Right ventricle myocardium superior (tissue), 1 donor: ENCODE results near the gene HSD17B7. TPM values are rescaled to one million over a fixed set of nuclear protein-coding genes. Genes with fewer than 3 reads are reported as not detected.

ENCODE experiments used
- ATAC-seq: fragments of 200-7000 bp; cut with Tn5 transposase; one replicate; pipeline ENCODE4 v1.9.1; 2020; ENCODE audit warnings: mild to moderate bottlenecking; ENCODE audit not compliant: poor library complexity
- DNase-seq: peaks from one replicate; pipeline ENCODE4 v3.0.0-alpha.2; 2020
- intact Hi-C: fragments of 100-400 bp; cut with DNase I; formaldehyde crosslinking; loops from one replicate; pipeline ENCODE4 v1.11.2; 2022
- total RNA-seq: library from RNA; stranded (reverse); fragmentation: NEBNext Ultra II Directional; extraction: Animal tissue kit (Norgen Biotek cat#: 25700); gene quantifications from one replicate; pipeline ENCODE4 v1.2.1, GENCODE V29; 2021
- donor health status: DM: no; HTN: yes; CAD: no; lungs with severe emphysema.

The HSD17B7 gene
- total RNA-seq, 1 donor from 2014 or later = 5.2 TPM

DNA sequence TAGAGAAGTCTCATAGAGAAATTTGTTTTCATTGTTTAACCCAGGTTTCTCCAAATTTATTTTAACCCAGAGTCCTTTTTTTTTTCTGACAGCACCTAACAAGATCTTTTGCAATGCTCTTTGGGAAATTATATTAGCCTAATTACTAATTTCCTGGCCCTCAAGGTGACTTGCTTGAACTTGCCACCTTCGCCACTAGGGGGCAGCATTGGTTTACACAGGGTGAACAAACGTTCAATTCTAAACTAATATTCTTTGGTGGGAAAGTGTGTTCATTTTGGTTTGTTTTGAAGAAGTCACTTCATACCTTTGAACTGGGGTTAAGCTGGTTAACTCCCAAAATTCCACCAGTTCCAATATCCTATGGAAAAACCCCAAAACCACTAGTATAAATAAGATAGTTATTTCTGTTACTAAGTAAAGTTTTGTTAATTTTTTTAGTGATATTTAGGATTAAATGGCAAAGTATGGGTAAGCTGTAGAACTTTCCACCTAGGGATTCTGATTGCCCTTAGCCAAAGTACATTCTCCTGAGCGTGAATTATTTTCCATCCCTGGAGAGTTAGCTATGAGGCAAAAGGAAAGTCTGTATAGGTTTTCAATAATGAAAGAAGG is 57.4 kb downstream of the HSD17B7 start:
- DNase-seq (peak; percentile 80), ATAC-seq (peak; percentile 65)
- intact Hi-C loops = no loop called here

DNA sequence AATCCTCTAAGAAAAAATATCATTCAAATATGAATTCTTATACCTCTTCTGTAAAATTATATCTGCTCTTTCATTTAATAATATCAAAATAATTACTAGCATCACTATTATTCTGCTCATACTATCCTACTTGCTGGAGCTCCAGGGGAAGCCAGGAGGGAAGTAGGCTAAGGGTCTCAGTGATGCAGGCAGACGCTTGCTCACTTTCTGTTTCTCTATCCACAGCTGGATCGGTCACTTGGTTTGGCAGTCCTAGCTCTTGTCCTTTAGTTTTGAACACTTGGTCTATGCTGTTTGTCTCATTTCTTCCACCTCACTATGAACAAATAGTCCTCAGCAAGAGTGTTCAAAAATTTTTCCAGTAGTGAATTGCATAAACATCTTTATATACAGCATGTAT is 59.2 kb downstream of the HSD17B7 start:
- intact Hi-C loops = loop anchor here (5.0 to 10.0 kb wide), 2 partner anchors 215 to 463 kb away; partner anchors contain the start of gene RGS4
- DNase-seq (no peak), ATAC-seq (no peak)

DNA sequence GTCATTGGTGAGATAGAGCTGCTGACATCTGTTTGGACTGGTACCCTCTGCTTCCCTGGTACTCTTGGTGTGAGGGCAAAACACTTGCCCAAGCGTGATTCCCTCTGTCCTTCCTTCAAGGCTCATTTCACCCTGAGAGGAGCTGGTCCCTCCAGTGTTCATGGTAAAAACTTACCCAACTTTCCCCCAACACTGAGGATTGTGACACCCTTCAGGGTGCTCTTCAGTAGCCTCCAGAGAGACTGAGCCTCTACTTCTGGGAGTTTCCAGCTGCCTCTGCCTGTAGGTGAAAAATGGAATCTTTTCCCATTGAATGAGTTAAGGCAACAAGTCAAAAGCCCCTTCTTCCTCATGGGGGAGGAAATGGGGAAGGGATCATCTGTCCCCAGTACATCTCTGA is 60.8 kb downstream of the HSD17B7 start:
- no peak for ATAC-seq
- intact Hi-C loops = loop anchor here (5.0 to 10.0 kb wide), 2 partner anchors 213 to 461 kb away; partner anchors contain the start of gene RGS4
- no peak for DNase-seq

DNA sequence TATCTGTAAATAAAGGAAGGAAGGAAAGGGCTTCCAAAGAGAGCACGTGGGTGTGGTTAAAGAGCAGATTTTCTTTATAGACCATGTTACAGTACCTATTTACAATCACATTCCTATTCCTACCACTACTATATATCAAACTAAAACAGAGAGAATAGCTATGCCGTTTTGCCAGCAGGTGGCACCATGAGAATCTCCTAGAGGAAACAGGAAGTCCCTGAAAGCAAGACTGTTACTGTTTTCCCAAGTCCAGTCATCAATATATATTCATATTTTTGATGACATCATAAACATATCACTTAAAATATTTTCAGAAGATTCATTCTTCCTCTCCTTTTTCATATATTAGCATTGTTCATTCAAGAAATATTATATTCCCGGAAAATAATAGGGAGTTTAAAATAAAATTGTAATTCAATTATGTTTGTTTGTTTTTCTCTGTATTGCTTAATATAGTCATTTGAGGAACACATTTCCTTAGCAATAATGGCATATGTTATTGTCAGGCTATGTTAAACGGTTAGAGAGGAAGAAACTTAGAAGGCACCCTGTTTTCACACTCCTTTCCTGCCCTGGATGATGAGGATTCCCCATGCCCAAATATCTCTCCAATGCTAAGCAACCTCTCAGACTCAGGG is 63.9 kb downstream of the HSD17B7 start:
- ATAC-seq = peak; percentile 73
- DNase-seq = peak; percentile 50

DNA sequence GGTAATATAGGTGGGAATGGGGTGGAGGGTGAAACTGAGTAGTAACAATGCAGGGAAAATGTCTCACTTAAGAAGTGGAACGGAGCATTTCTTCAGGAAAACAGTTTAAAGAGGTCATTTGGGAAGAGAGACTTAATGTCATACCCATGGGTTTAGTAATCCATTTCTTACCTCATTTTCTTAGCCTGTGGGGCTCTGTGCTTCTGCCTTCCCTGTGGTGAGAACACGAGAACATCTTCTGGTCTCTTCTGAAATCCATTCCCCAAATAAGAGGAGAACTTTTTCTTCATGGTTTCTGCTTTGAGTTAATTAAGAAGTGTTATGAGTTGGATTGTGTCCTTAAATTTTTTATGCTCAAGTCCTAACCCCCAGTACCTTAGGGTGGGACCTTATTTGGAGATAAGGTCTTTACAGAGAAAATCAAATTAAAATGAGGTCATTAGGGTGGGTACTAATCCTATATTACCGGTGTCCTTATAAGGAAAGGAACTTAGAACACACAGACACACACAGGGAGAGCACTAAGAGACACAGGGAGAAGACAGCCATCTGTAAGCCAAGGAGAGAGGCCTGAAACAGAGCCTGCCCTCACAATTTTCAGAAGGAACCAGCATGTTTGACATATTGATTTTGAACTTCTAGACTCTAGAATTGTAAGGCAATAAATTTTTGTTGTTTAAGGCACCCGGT is 65.1 kb downstream of the HSD17B7 start:
- DNase-seq = no peak
- intact Hi-C loops = loop anchor here (10.0 kb wide), 1 partner anchor 209 kb away; the partner anchor contains the start of gene RGS4
- no peak for ATAC-seq

More for the DNA sequence above, 63.9 kb downstream of the HSD17B7 start:
- intact Hi-C loops = loop anchor here (5.0 to 10.0 kb wide), 2 partner anchors 210 to 458 kb away; partner anchors contain the start of gene RGS4

DNA sequence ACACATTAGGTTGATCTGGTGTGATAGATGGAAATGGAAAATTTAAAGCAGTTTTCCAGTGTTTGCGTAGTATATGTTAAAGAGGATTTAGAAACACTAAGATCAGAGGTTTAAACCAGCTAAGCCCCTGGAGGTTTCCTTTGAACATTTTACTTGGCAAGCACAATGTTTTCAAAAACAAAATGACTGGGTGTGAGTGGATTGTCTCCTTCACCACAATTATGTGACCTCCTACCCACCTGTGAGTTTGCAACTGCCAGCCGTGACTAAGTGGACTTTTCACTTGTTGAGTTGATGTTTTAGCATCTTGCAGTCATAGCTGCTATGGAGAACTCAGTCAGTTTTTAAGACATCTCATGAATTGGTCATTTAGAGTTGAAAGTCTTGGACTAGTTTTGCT is 65.8 kb downstream of the HSD17B7 start:
- no peak for ATAC-seq
- intact Hi-C loops = loop anchor here (10.0 kb wide), 1 partner anchor 209 kb away; the partner anchor contains the start of gene RGS4

DNA sequence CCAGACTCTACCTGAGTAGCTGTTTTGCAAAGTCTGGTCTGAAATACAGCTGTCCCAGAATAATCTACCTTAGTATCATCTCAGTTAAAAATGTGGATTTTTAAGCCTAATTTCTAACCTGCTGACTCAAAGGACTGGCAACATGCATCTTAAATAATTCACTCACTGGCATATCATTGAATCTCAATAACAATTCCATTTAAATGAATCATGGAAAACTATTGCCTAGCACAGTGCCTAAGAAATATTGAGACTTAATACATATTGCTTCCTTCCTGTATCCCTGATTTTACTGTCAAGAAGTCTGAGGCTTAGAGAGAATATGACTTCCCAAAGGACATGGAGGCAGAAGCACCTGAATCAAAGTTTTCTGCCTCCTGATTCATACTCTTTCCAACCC is 67.3 kb downstream of the HSD17B7 start:
- intact Hi-C loops = loop anchor here (10.0 kb wide), 1 partner anchor 207 kb away; the partner anchor contains the start of gene RGS4
- ATAC-seq (no peak), DNase-seq (no peak)

More for the DNA sequence above, 65.8 kb downstream of the HSD17B7 start:
- no peak for DNase-seq

DNA sequence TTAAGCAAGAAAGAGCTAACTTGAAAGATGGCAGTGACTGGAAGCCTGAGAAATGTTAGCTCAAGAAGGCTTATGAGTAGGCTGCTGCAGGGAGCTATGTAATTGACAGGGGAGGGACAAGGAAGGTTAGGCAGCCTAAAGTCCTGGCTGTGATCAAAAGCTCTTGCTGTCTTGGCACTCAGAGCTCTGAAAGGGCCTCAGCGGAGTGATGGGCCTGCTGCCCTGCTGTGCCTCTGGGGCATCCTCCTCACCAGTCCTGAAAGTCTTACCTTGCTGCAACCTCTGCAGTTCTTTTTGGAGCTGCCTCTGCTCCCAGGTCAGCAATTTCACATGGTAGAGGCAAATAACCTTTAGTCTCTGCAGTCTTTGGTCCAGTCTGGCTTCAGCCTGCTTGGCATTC is 68.7 kb downstream of the HSD17B7 start:
- no peak for DNase-seq
- ATAC-seq = peak; percentile 30
- intact Hi-C loops = loop anchor here (10.0 kb wide), 1 partner anchor 206 kb away; the partner anchor contains the start of gene RGS4

DNA sequence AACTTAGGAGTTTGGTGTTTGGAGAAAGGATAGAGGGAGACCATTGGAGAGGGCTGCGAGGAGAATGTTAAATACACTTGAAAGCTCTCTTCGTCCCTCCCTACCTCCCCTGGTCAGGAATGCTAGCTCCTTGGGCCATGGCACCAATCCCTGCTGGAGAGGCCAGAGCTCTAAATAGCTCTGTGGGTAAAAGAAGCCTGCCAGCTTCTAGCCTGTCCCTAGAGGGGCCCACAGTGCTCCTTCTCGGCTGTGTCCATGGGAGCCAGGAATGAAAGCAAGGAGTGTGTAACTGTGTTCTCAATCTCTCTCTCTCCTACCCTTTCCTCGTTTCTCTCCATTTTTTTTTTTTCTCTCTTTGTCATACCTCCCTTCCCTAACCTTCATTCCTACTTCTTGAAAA is 70.6 kb downstream of the HSD17B7 start, which contains the start of gene CCDC190:
Gene CCDC190, minus strand, starts transcription at position 75 of the 400 bp plus-strand sequence. CDS start 1,529 bp downstream, outside the sequence.
- ATAC-seq = peak; percentile 96
- DNase-seq = peak; percentile 44
- intact Hi-C loops = no loop called here

DNA sequence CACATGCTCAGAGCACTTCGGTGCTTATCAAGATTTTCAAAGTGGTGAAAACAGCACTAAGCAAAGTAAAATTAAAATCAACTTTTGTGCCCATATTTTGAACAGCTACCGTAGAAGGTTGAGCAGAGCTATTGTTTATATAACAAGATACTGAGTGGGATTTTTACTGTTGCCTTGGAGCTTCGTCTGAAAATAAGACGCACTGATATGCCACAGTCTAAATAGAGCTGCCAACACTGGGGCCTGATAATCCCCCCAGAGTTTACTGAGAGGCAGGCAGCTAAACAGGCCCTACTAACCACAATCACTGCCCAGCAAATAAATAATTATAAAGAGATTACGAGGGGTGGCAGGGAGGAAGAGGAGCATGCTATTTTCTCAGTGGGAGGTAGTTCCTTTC is 71.1 kb downstream of the HSD17B7 start:
- ATAC-seq = peak; percentile 17
- DNase-seq = no peak
- intact Hi-C loops = no loop called here

Other genes starting within 250 kb of the HSD17B7 start
- gene UAP1, start 229.0 kb upstream of the HSD17B7 start, total RNA-seq = 27.4 TPM
- gene DDR2, start 158.2 kb upstream of the HSD17B7 start, total RNA-seq = 36.6 TPM
- gene CCDC190, start 70.5 kb downstream of the HSD17B7 start, total RNA-seq = 0.27 TPM